ENCODE results near the gene BRD4. TPM values are rescaled to one million over a fixed set of nuclear protein-coding genes. Genes with fewer than 3 reads are reported as not detected.

The BRD4 gene
- total and polyA plus RNA-seq, 2 donors (not counting 3 experiments of a cell fraction or from before 2014, with no cell fraction given), result 14.9 to 125 TPM

DNA sequence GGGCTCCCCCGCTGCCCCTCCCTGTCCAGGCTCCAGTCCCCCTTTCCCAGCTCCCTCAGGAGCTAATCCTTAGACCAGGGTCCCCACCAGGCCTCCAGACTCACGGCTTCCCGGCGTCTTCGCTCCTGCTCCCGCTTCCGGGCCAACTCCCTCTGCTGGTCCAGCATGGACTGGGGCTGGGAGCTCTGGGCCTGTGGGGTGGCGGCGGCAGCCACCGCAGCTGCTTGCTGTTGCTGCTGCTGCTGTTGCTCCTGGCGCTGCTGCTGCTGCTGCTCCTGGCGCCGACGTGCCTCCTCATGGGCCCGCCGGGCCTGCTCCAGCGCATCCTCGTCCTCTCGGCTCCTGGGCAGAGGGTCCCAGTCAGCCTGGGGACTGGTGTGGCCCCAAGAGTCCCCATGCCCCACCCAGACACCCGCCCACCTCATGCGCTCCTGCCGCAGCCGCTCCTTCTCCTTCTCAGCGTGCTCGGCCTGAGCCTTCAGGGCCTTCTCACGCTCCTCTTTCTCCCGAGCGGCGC is 93.6 kb downstream of the BRD4 start:
- CTCF ChIA-PET, result interaction anchor here (1.2 kb wide), 1 partner anchor 12 kb away, joined by 3 read pairs; no protein-coding TSS in a partner anchor
- FAIRE-seq, result no peak
- intact Hi-C loops (cut with micrococcal nuclease) (no loop called here), dilution Hi-C loops (cut with MboI; ENCODE audit: extremely low pct_ligation_motif_present, low sequenced_read_pairs) (no loop called here)
- H3K9me3 ChIP-seq (replicated peaks; ENCODE audit: control insufficient read depth, insufficient read depth, low read length), result no peaks in the 10 kb centered on the region
- H3K9me1 ChIP-seq (replicated peaks; ENCODE audit: control insufficient read depth, extremely low read depth, insufficient read depth, low read length), result no peaks in the 10 kb centered on the region
- no peak overlapping the region for H3K4me2 ChIP-seq (ENCODE audit: insufficient read depth, low read length)
- H3K79me2 ChIP-seq (ENCODE audit: control insufficient read depth, insufficient read depth, low read length), result no peaks in the 10 kb centered on the region
- H2AFZ ChIP-seq (ENCODE audit: low read depth, low read length), result no peak overlapping the region
- no peaks in the 10 kb centered on the region for H3K27me3 ChIP-seq (ENCODE audit: control insufficient read depth in 2 of 2, insufficient read depth in 2 of 2, low read length in 2 of 2)
- no peak overlapping the region for H3K9ac ChIP-seq (replicated peaks; ENCODE audit: extremely low read depth, insufficient read depth, low read length)
- DNase-seq (ENCODE audit: low read depth, low spot score), result no peak
- H3K4me3 ChIP-seq (replicated peaks in 1 of 3; ENCODE audit: insufficient read depth in 1 of 3, low read depth in 1 of 3, low read length in 3 of 3), result no peak overlapping the region
- H3K4me1 ChIP-seq (ENCODE audit: control insufficient read depth, extremely low read depth, insufficient read depth, low read length), result no peaks in the 10 kb centered on the region
- TF ChIP-seq CTCF (IDR thresholded peaks at IDR 0.05; ENCODE audit: extremely low read depth in 1 of 2, insufficient read depth in 1 of 2, low read depth in 1 of 2, low read length in 2 of 2) (no peak), MAX (IDR thresholded peaks at IDR 0.05; ENCODE audit: insufficient read depth, insufficient read length) (no peak), EZH2 (IDR thresholded peaks at IDR 0.05; ENCODE audit: borderline replicate concordance, low read depth, low read length, severe bottlenecking) (no peak), MYC (IDR thresholded peaks at IDR 0.05; ENCODE audit: low read depth, low read length) (no peak), GATA2 (IDR thresholded peaks at IDR 0.05; ENCODE audit: insufficient read depth, insufficient read length, low read depth, low read length) (no peak), FOS (IDR thresholded peaks at IDR 0.05; ENCODE audit: borderline replicate concordance, insufficient read depth, low read length) (no peak), POLR2AphosphoS5 (IDR thresholded peaks at IDR 0.05; ENCODE audit: insufficient read depth, low read depth, low read length) (no peak), POLR2A (IDR thresholded peaks at IDR 0.05; ENCODE audit: low read depth, low read length) (no peak), JUN (IDR thresholded peaks at IDR 0.05; ENCODE audit: borderline replicate concordance, insufficient read depth, insufficient read length, low read depth) (no peak)
- no TSS peak for BruUV-seq (replicated peaks)
- POLR2A ChIA-PET, result no interaction called here
- no peak overlapping the region for H3K27ac ChIP-seq (ENCODE audit: insufficient read depth, low read depth, low read length)
- H3K36me3 ChIP-seq (ENCODE audit: control insufficient read depth in 2 of 2, extremely low read depth in 1 of 2, insufficient read depth in 2 of 2, low read length in 2 of 2), result peaks cover 12 to 55% of the 10 kb centered on the region in 2 experiments
- no peaks in the 10 kb centered on the region for H4K20me1 ChIP-seq (replicated peaks; ENCODE audit: control insufficient read depth, extremely low read depth, insufficient read depth, low read length)
